GM18909 (cell line): Measurements from ENCODE around the gene ORC3.
A peak's percentile ranks its signal among the peaks of the same experiment; 100 is the strongest.

Experiments
- ATAC-seq: cut with Tn5 transposase; IDR thresholded peaks from one replicate; pipeline ENCODE4 v1.9.1; 2021; ENCODE audit warnings: mild to moderate bottlenecking; ENCODE audit not compliant: unreplicated experiment, poor library complexity

The ORC3 gene

GRCh38 chr6:87655824-87656223 is 65.9 kb downstream of the ORC3 start:
- no peak for ATAC-seq

- ATAC-seq, result peak; percentile 79
These were observed 66.9 kb downstream of the ORC3 start for GRCh38 chr6:87656857-87657256.

GRCh38 chr6:87658516-87658915 is 68.6 kb downstream of the ORC3 start:
- ATAC-seq, result no peak

- no peak for ATAC-seq
These were observed 70.4 kb downstream of the ORC3 start for GRCh38 chr6:87660226-87660911.

GRCh38 chr6:87661016-87661415 is 71.1 kb downstream of the ORC3 start:
- ATAC-seq, result no peak

GRCh38 chr6:87661503-87661902 is 71.6 kb downstream of the ORC3 start:
- ATAC-seq, result no peak

GRCh38 chr6:87663434-87663833 is 73.5 kb downstream of the ORC3 start:
- no peak for ATAC-seq

GRCh38 chr6:87664921-87665485 is 75.1 kb downstream of the ORC3 start:
- no peak for ATAC-seq

- peak; percentile 44 for ATAC-seq
These were observed 77.1 kb downstream of the ORC3 start for GRCh38 chr6:87667032-87667431.

- ATAC-seq, result no peak
These were observed 78.1 kb downstream of the ORC3 start for GRCh38 chr6:87668013-87668412.

GRCh38 chr6:87669051-87669450 is 79.1 kb downstream of the ORC3 start:
- ATAC-seq, result peak; percentile 44

GRCh38 chr6:87670707-87671106 is 80.8 kb downstream of the ORC3 start:
- ATAC-seq, result no peak

GRCh38 chr6:87671555-87672029 is 81.7 kb downstream of the ORC3 start:
- no peak for ATAC-seq

GRCh38 chr6:87672641-87673040 is 82.7 kb downstream of the ORC3 start:
- no peak for ATAC-seq

- no peak for ATAC-seq
These were observed 83.3 kb downstream of the ORC3 start for GRCh38 chr6:87673237-87673636.

- no peak for ATAC-seq
These were observed 84.4 kb downstream of the ORC3 start for GRCh38 chr6:87674290-87674689.

GRCh38 chr6:87675004-87675681 is 85.2 kb downstream of the ORC3 start:
- ATAC-seq, result no peak

GRCh38 chr6:87682310-87682709 is 92.4 kb downstream of the ORC3 start:
- no peak for ATAC-seq

GRCh38 chr6:87683890-87684289 is 94.0 kb downstream of the ORC3 start:
- no peak for ATAC-seq

- ATAC-seq, result no peak
These were observed 95.1 kb downstream of the ORC3 start for GRCh38 chr6:87684895-87685654.
